ENCODE results near the gene PXDN.

Gene PXDN

GRCh38 chr2:1588978-1589621, 155.2 kb downstream of the PXDN start:
- DNase-seq, result no peak

- DNase-seq, result no peak
Observed at GRCh38 chr2:1588051-1588977, 156.0 kb downstream of the PXDN start.

DNA sequence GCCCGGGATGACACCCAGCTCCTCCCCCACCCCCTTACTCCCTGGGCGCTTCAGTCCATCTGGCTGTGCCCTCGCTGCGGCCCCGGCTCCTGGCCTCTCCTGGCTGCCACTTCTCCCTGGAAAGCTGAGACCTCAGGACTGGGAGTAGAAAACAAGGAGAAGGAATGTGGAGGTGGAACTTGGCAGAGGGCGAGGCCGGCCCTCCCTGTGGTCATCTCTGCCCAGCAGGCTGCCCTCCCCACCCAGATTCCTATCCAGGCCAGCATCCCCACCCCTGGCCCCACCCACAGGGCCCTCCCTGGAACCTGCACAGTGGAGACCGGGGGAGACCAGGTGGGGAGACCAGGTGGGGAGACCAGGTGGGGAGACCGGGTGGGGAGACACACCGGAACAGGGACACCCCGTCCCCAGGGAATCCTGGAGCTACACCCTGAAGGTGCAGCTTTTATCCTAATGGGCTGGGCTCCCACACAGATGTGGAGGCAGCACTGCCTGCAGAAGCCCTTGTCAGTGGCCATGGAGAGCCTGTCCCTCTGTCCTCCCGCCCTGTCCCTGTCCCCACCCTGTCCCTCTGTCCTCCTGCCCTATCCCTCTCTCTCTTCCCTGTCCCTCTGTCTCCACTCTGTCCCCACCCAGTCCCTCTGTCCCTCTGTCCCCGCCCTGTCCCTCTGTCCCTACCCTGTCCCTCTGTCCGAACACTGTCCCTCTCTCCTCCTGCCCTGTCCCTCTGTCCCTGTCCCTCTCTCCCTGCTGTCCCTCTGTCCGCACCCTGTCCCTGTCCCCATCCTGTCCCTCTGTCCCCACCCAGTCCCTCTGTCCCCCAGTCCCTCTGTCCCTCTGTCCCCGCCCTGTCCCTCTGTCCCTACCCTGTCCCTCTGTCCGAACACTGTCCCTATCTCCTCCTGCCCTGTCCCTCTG, 157.1 kb downstream of the PXDN start:
- no peak for DNase-seq

GRCh38 chr2:1586251-1586922, 157.9 kb downstream of the PXDN start:
- DNase-seq, result no peak

GRCh38 chr2:1585635-1586034, 158.7 kb downstream of the PXDN start:
- no peak for DNase-seq

DNA sequence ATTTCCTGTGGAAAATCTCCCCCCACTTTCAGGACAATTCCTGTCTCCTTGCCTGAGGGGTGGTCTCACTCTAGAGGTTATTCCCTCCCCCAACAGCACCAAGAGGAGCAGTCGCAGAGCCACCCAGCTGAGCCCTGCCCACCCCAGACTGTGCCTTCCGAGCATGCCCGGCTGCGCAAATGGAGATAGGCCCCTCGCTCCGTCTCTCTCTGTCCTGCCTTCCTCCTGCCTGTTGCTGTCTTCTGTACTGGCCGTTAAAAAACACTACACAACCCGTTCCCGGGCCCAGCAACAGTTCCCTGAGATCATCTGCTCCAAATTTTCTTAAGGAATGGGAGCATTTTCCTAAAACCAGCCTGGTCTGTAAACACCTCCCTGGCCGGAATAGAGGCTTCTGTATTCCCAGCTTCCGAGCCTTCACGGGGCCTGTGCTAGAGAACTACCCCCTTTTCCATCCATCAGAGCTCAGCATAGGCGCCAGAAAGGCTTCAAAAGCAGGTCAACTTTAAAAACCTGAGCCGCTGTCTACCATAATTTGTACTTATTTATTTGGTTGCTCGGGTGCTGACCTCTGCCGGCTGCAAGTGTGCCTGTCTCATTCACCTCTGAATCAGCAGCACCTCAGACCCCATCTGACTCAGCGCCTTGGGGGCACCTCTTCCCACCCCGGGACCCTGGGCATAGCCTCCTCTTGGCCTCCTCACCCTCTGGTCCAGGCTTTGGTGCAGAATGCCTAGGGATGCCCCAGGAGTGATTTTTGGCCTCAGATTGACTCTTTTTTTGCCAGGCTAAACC, 159.4 kb downstream of the PXDN start:
- DNase-seq, result no peak

DNA sequence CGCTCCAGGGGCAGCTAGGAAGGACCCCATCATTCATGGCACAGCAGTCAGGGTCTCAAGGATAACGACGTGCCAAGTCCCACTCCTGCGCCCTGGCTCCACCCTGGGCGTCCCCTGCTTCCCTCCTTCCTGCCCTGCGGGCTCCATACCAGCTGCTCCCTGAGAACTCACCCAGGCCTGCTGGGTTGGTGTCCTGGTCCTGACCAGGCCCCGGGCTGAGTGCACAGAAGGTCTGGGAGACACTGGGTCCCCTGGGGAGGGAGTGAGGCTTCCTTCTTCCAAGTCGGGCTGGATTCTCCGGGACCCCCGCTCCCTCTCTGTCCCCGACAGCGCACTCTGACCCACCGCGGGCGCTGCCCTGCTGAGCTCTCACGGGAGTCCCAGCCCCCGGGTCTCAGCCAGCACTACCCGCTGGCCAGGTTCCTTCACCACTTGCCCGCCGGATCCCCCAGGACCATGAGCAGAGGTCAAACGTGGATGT, 160.2 kb downstream of the PXDN start:
- DNase-seq, result no peak

DNA sequence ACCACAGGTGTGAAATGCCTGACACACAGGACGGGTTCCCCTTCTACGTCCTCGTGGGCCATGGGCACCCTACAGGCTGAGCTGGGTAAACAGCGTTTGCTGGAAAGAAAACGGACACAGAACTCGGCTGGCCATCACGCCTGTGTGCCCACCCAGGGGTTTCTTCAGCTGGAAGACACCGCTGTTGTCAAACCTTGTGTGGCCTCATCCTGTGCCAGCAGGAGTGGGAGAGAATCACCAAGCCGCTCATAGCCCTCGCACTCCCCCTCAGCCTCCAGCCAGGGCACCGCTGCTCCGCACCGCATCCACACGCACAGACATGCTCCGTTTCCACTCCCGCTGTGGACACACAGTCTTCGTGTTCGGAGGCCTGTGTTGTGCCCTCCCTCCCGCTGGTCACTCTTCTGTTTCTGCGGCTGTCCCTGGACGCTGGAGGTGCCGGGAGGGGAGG, 161.4 kb downstream of the PXDN start:
- DNase-seq, result no peak

DNA sequence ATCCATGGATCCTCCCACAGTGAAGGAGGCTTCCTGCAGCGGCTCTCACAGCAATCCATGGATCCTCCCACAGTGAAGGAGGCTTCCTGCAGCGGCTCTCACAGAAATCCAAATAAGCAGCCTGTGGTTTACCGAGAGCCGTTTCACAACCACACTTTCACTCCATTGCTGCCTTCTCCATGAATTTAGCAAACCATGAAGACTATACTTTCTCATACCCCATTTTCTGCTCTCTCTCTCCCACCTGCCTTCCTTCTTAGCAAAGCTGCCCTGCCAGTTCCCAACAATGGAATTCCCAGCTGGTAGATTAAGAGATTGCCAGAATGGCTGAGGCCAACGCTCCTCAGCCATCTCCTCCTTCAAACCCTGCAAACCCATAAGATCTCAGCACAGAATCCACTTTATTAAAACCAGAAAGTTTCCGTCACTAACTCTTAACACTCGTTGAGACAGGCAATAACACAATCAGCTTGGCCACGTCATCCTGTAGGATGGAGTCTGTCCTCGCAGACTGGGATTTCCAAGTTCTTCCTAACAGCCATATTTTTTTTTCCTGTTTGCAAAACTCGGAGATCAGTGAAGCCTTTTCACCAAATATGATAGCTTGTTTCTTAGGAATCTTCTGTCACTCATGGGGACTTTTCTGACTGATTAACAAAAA, 162.2 kb downstream of the PXDN start:
- no peak for DNase-seq
